DMS 273 treated with DMSO at 0.1 percent for 48 hours (cell line): Measurements from ENCODE around the gene PGM1.

Experiments used
- DNase-seq: peaks from one replicate; lab custom pipeline; 2025; lab: John Stamatoyannopoulos, UW

PGM1 gene

DNA sequence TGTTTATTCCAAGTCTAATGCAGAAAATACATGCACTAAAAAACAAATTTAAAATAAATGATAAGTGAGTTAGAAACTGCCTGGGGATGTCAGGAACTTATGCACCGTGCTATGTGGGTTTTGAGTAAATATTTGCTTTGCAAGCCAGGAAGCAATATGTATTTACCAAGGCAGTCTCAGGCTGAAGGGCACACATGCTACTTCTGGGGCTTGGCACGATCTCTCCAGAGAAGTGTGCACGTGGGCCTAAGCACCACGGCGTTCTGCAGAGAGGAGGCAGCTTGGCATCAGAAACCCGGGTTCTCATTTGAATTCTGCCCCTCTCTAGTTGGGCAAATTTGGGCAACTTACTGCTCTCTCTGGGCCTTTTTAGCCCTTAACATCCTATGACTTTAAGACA, 108.0 kb downstream of the PGM1 start:
- no peak for DNase-seq

DNA sequence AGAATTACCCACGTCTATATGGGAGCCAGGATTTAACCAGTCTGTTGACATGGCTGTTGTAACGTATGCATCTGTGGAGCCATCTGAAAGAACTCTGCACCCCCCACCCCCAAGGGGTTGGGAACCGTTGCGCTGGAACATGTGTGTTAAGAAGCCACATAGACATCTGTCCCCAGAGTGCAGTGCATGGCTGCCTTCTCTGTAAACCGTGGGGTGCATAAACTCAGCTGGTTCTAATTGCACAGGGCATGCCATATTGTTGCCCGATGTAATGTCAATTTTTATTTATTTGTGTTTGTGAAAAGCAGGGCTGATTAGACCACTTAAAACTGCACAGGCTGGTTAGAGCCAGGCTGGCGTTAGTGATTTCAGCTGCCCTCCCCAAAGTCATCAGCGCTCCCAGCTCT, 110.5 kb downstream of the PGM1 start:
- DNase-seq: no peak

DNA sequence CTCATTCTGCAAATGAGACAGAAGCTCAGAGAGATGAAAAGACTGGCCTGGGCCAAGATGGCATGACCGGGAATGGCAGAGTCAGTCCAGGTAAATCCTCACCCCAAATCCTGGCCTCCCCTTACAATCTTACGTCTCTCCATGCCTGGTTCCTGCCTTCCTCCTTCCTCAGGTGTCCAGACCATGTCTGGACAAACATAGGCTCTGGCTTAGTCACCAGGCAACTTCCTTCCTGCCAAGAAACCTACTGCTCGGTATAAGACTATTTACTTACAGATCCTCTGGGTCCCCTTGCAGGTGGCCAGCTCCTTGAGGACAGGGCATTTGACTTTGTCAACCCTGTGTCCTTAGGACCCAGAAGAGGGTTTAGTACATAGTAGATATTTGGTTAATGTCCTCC, 111.2 kb downstream of the PGM1 start:
- DNase-seq: no peak

DNA sequence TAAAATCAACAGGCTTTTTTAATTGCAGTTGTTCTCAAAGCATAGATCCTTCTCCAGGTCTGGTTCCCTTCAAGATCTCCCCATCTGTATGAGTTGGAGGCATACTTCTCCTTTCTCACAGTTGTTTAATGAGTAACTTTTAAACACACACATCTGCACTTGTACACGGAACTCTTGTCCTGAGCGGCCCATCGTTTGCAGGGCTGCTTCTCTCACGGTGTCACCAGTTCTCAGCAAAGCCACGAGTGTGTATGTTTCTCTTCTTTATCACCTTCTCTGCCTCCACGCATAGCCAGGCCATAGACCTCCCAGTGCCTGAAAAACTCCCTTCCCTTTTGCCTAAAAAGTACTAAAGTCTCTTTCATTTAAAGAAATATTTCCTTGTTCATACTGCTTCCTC, 111.9 kb downstream of the PGM1 start:
- no peak for DNase-seq

DNA sequence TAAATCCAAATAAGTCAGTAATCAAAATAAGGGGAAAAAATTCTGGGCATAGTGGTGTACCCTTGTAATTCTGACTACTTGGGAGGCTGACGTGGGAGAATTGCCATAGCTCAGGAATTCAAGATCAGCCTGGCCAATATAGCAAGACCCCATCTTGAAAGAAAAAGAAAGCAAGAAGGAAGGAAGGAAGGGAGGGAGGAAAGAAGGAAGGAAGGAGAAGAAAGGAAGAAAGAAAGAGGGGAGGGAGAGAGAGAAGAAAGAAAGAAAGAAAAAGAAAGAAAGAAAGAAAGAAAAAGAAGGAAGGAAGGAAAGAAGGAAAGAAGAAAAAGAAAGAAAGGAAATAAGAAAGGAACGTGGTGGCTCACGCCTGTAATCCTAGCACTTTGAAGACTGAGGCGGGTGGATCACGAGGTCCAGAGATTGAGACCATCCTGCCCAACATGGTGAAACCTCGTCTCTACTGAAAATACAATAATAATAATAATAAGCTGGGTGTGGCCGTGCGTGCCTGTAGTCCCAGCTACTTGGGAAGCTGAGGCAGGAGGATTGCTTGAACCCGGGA, 116.1 kb downstream of the PGM1 start:
- no peak for DNase-seq
